Activated naive CD8-positive, alpha-beta T cell treated with anti-CD3 and anti-CD28 coated beads, Interleukin-2, amount 50 U/mL, for 16 hours (primary cell): ENCODE data around the gene CACNA1I.

Experiments used
- DNase-seq: peaks from one replicate; pipeline ENCODE4 v3.0.0-alpha.2; 2020; ENCODE audit warnings: low read depth, low spot score

Gene CACNA1I

GRCh38 chr22:39535831-39536449 is 34.6 kb upstream of the CACNA1I start:
- DNase-seq = no peak

- no peak for DNase-seq
Measured at GRCh38 chr22:39536711-39537110, 33.8 kb upstream of the CACNA1I start.

- no peak for DNase-seq
Measured at GRCh38 chr22:39537975-39538374, 32.6 kb upstream of the CACNA1I start.

- no peak for DNase-seq
Measured at GRCh38 chr22:39543095-39543494, 27.5 kb upstream of the CACNA1I start.

- peak; percentile 24 for DNase-seq
Measured at GRCh38 chr22:39545386-39546365, 24.9 kb upstream of the CACNA1I start.

GRCh38 chr22:39546889-39547586 is 23.5 kb upstream of the CACNA1I start:
- DNase-seq = no peak

- no peak for DNase-seq
Measured at GRCh38 chr22:39547587-39547947, 23.0 kb upstream of the CACNA1I start.

GRCh38 chr22:39553429-39553828 is 17.1 kb upstream of the CACNA1I start:
- DNase-seq = no peak

- no peak for DNase-seq
Measured at GRCh38 chr22:39554151-39554550, 16.4 kb upstream of the CACNA1I start.

- no peak for DNase-seq
Measured at GRCh38 chr22:39556970-39557841, 13.3 kb upstream of the CACNA1I start.

GRCh38 chr22:39558254-39558727 is 12.3 kb upstream of the CACNA1I start:
- no peak for DNase-seq

GRCh38 chr22:39558950-39559349 is 11.6 kb upstream of the CACNA1I start:
- DNase-seq = no peak

GRCh38 chr22:39559456-39560105 is 11.0 kb upstream of the CACNA1I start:
- no peak for DNase-seq

GRCh38 chr22:39560127-39560526 is 10.4 kb upstream of the CACNA1I start:
- DNase-seq = no peak

GRCh38 chr22:39562839-39563489 is 7.6 kb upstream of the CACNA1I start:
- DNase-seq = no peak

GRCh38 chr22:39563571-39564428 is 6.8 kb upstream of the CACNA1I start:
- DNase-seq = no peak

- DNase-seq = no peak
Measured at GRCh38 chr22:39565414-39565944, 5.1 kb upstream of the CACNA1I start.

GRCh38 chr22:39567135-39567946 is 3.2 kb upstream of the CACNA1I start:
- DNase-seq = no peak
